Left lung (tissue), 10 donors: ENCODE results near the gene CCR3. TPM values are rescaled to one million over a fixed set of nuclear protein-coding genes. Genes with fewer than 3 reads are reported as not detected.

ENCODE experiments used
- ATAC-seq: fragments of 200-7000 bp; cut with Tn5 transposase; one replicate; pipeline ENCODE4 v1.9.1; 2020; ENCODE audit warnings: moderate library complexity
- DNase-seq, 4 donors: peaks; one replicate each; pipeline ENCODE4 v3.0.0-alpha.2; 2013 to 2020
- H3K27ac ChIP-seq, 2 donors: fragments of 200-600 bp; sonication (generic) in 1 of 2; one replicate each; pipeline versions ENCODE4 v1.5.0 to v1.8.0; 2020 to 2021
- H3K27me3 ChIP-seq, 2 donors: fragments of 200-600 bp; sonication (generic) in 1 of 2; one replicate each; pipeline versions ENCODE4 v1.5.0 to v1.8.0; 2020 to 2021
- H3K36me3 ChIP-seq, 2 donors: fragments of 200-600 bp; sonication (generic) in 1 of 2; one replicate each; pipeline versions ENCODE4 v1.5.0 to v1.8.0; 2020 to 2021
- H3K4me1 ChIP-seq, 2 donors: fragments of 200-600 bp; one replicate each; pipeline ENCODE4 v1.8.0; 2021
- H3K4me3 ChIP-seq, 2 donors: fragments of 200-600 bp; sonication (generic) in 1 of 2; one replicate each; pipeline versions ENCODE4 v1.5.0 to v1.8.0; 2020 to 2021; ENCODE audit warnings: mild to moderate bottlenecking in 1 of 2
- H3K9me3 ChIP-seq, 2 donors: fragments of 200-600 bp; sonication (generic) in 1 of 2; one replicate each; pipeline versions ENCODE4 v1.5.0 to v1.8.0; 2020 to 2021
- CTCF ChIP-seq, 2 donors: fragments of 200-600 bp; sonication (generic) in 1 of 2; IDR thresholded peaks; one replicate each; pipeline versions ENCODE4 v1.5.0 to v1.8.0; 2021; ENCODE audit warnings: antibody characterized with exemption in 2 of 2
- intact Hi-C, 2 donors: fragments of 100-400 bp; cut with DNase I; formaldehyde crosslinking; loops; one replicate each; pipeline versions ENCODE4 v1.11.2 to v1.14.2; 2022
- polyA plus RNA-seq, 6 donors: library from polyadenylated mRNA; unstranded; fragments of 120-200 nt; gene quantifications; one replicate each; pipeline ENCODE4 v1.2.1, GENCODE V29; 2013; ENCODE audit not compliant: insufficient read length in 6 of 6
- total RNA-seq, 2 donors: library from RNA; stranded (reverse); fragmentation: NEBNext Ultra II Directional; extraction: Animal tissue kit (Norgen Biotek cat#: 25700); gene quantifications; one replicate each; pipeline ENCODE4 v1.2.1, GENCODE V29; 2021
- donor health status: DM: no; HTN: yes; CAD: no.
- donor health status: DM: no; HTN: no; CAD: no.

Gene CCR3
- total and polyA plus RNA-seq, 8 donors = 0.10 to 0.22 (median 0.20) TPM; not detected in 3

- no peak for TF ChIP-seq CTCF (IDR thresholded peaks at IDR 0.05)
- intact Hi-C loops = no loop called here
- no peaks in the 10 kb centered on the region for H3K36me3 ChIP-seq
- H3K4me1 ChIP-seq = peaks cover 0 to 57% of the 10 kb centered on the region in 2 donors
- peak overlapping the region; percentile 2 to 94 for H3K27ac ChIP-seq
- DNase-seq = no peak
- no peaks in the 10 kb centered on the region for H3K27me3 ChIP-seq
- no peak for ATAC-seq
- H3K9me3 ChIP-seq = no peaks in the 10 kb centered on the region
- H3K4me3 ChIP-seq = no peak overlapping the region
Observed at GRCh38 chr3:46300461-46300789, 58.2 kb downstream of the CCR3 start.

GRCh38 chr3:46301122-46301835 is 59.0 kb downstream of the CCR3 start:
- Histone ChIP-seq H3K4me3 (no peak overlapping the region), H3K9me3 (no peaks in the 10 kb centered on the region), H3K4me1 (peaks cover 0 to 53% of the 10 kb centered on the region in 2 donors), H3K27me3 (no peaks in the 10 kb centered on the region), H3K36me3 (no peaks in the 10 kb centered on the region), H3K27ac (peak overlapping the region; percentile 2 to 94)
- intact Hi-C loops = no loop called here
- TF ChIP-seq CTCF (IDR thresholded peaks at IDR 0.05) = no peak
- peak; percentile 45 for ATAC-seq
- no peak for DNase-seq

GRCh38 chr3:46303240-46303639 is 61.0 kb downstream of the CCR3 start:
- no peak for TF ChIP-seq CTCF (IDR thresholded peaks at IDR 0.05)
- DNase-seq (no peak), ATAC-seq (no peak)
- H3K4me1 ChIP-seq = peaks cover 0 to 40% of the 10 kb centered on the region in 2 donors
- H3K4me3 ChIP-seq = no peak overlapping the region
- H3K9me3 ChIP-seq = no peaks in the 10 kb centered on the region
- intact Hi-C loops = no loop called here
- no peak overlapping the region for H3K27ac ChIP-seq
- no peaks in the 10 kb centered on the region for H3K36me3 ChIP-seq
- no peaks in the 10 kb centered on the region for H3K27me3 ChIP-seq

- Histone ChIP-seq H3K27ac (no peak overlapping the region), H3K27me3 (no peaks in the 10 kb centered on the region), H3K4me3 (no peak overlapping the region), H3K4me1 (peaks cover 0 to 25% of the 10 kb centered on the region in 2 donors), H3K36me3 (no peaks in the 10 kb centered on the region), H3K9me3 (no peaks in the 10 kb centered on the region)
- ATAC-seq (no peak), DNase-seq (no peak)
- intact Hi-C loops = no loop called here
- no peak for TF ChIP-seq CTCF (IDR thresholded peaks at IDR 0.05)
Observed at GRCh38 chr3:46304739-46305138, 62.5 kb downstream of the CCR3 start.

GRCh38 chr3:46312991-46313390 is 70.7 kb downstream of the CCR3 start:
- peaks cover 0 to 49% of the 10 kb centered on the region in 2 donors for H3K4me1 ChIP-seq
- H3K9me3 ChIP-seq = no peaks in the 10 kb centered on the region
- DNase-seq (peak in 3 of 4 donors; percentile 47 to 69 (median 50)), ATAC-seq (peak; percentile 79)
- TF ChIP-seq CTCF (IDR thresholded peaks at IDR 0.05) = no peak
- H3K36me3 ChIP-seq = no peaks in the 10 kb centered on the region
- H3K27me3 ChIP-seq = no peaks in the 10 kb centered on the region
- peak overlapping the region in 1 of 2 donors; percentile 85 for H3K27ac ChIP-seq
- no peak overlapping the region for H3K4me3 ChIP-seq
- intact Hi-C loops = no loop called here
